Pancreas (tissue), 10 donors: ENCODE measurements around the gene PCYT1A. TPM values are rescaled to one million over a fixed set of nuclear protein-coding genes. Genes with fewer than 3 reads are reported as not detected.

Experiments used
- ATAC-seq, 4 donors: fragments of 200-7000 bp; cut with Tn5 transposase; one replicate each; pipeline versions ENCODE4 v1.8.0 to v1.9.1; 2020; ENCODE audit warnings: mild to moderate bottlenecking in 4 of 4, moderate library complexity in 4 of 4
- DNase-seq, 6 donors: peaks; one replicate each; pipeline ENCODE4 v3.0.0-alpha.2; 2020
- FAIRE-seq: peaks from 2 replicates; lab custom pipeline; 2012; peaks lifted over from hg19 to GRCh38; lab: Jason Lieb, UNC
- H3K27ac ChIP-seq, 4 donors: fragments of 200-600 bp; sonication (generic); 1 replicate in 3 of 4; 2 replicates in 1 of 4; pipeline versions ENCODE4 v1.5.0 to v1.8.0; 2020
- H3K27me3 ChIP-seq, 4 donors: fragments of 200-600 bp; one replicate each; pipeline ENCODE4 v1.8.0; 2021
- H3K36me3 ChIP-seq, 3 donors: fragments of 200-600 bp; sonication (generic) in 1 of 3; one replicate each; pipeline versions ENCODE4 v1.5.0 to v1.8.0; 2020 to 2021
- H3K4me1 ChIP-seq, 3 donors: fragments of 200-600 bp; one replicate each; pipeline ENCODE4 v1.8.0; 2021
- H3K4me3 ChIP-seq, 4 donors: fragments of 200-600 bp; sonication (generic) in 2 of 4; one replicate each; pipeline versions ENCODE4 v1.5.0 to v1.8.0; 2020 to 2021
- H3K9me3 ChIP-seq, 4 donors: fragments of 200-600 bp; one replicate each; pipeline ENCODE4 v1.8.0; 2021
- WGBS, 2 donors: extraction: QIAGEN DNeasy Blood & Tissue Kit; methylation state at CpG; one replicate each; pipeline ENCODE4 v1.1.7; 2013; 5-methylcytosine and 5-hydroxymethylcytosine counted together
- intact Hi-C, 3 donors: fragments of 100-400 bp; cut with DNase I; formaldehyde crosslinking; loops; one replicate each; pipeline versions ENCODE4 v1.11.1 to v1.14.2; 2022
- polyA plus RNA-seq, 2 donors: library from polyadenylated mRNA; stranded (reverse); fragments of 200-250 nt; gene quantifications; one replicate each; pipeline ENCODE4 v1.2.3, GENCODE V29; 2013
- total RNA-seq, 6 donors: library from RNA; stranded (reverse); fragmentation: NEBNext Ultra II Directional in 4 of 6; extraction: Animal tissue kit (Norgen Biotek cat#: 25700) in 4 of 6; gene quantifications; one replicate each; pipeline versions ENCODE4 v1.2.1 to v1.2.4, GENCODE V29; 2021 to 2023
- TF ChIP-seq, protein P1 (sequence below), 4 donors: fragments of 200-600 bp; sonication (generic) in 3 of 4; IDR thresholded peaks; one replicate each; pipeline versions ENCODE4 v1.5.0 to v1.8.0; 2021; ENCODE audit warnings: antibody characterized with exemption in 4 of 4
- donor health status: healthy with polysubstance abuse.
- donor health status: DM: no; HTN: no; CAD: no; lungs with moderate emphysema.
- donor health status: DM: no; HTN: no; CAD: no.
- donor health status: control.
- donor health status: control.
- donor health status: Bipolar disorder and iron deficiency.
- donor health status: DM: yes; HTN: yes; CAD: no.
- donor health status: DM: no; HTN: no; CAD: no.
- donor health status: DM: no; HTN: no; CAD: no.
- donor health status: DM: yes; HTN: yes; CAD: no.

Gene PCYT1A
- total and polyA plus RNA-seq, 8 donors: 14.1 to 26.0 (median 16.5) TPM

DNA sequence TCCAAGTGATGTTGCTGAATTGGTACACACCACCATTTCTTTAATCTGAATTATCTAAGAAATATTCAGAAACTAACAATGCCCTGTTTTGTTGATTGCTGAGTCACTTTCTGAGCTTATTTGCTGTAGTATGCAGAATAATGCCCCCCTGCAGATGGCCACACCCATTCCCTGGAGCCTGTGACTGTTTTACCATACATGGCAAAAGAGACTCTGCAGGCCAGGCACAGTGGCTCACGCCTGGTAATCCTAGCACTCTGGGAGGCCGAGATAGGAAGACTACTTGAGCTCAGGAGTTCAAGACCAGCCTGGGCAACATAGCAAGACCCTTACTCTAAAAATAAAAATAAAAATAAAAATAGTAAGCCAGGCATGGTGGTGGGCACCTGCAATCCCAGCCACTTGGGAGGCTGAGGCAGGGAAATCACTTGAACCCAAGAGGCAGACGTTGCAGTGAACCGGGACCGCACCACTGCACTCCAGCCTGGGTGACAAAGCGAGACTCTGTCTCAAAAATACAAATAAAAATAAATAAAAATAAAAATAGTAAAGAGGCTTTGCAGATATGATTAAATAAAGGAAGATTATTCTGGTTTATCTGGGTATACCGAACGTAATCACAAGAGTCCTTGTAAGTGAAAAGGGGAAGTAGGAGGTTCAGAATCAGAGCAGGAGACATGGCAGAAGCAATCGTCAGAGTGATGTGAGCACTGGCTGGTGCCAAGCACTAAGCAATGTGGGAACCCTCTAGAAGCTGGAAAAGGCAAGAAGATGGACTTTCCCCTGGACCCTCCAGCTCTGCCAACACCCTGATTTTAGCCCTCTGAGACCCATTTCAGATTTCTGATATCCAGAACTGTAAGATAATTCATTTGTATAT is 19.0 kb downstream of the PCYT1A start:
- H3K36me3 ChIP-seq: peaks cover 0 to 18% (median 0%) of the 10 kb centered on the region in 3 donors

DNA sequence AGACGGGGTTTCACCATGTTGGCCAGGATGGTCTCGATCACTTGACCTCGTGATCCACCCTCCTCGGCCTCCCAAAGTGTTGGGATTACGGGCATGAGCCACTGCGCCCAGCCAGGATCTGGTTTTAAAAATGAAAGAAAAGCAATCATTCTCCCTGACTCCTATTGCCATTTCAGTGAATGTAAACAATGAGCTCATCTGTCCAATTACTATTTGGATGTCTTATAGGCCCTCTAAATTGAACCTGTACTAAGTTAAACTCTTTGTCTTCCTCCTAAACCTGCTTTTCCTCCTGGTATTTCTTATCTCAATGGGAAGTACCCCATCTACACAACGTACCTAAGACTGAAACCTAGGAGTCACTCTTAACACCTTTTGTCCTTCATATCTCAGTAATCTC is 23.7 kb downstream of the PCYT1A start:
- no peaks in the 10 kb centered on the region for H3K4me1 ChIP-seq
- DNase-seq (no peak), FAIRE-seq (no peak), ATAC-seq (no peak)
- H3K27ac ChIP-seq: no peak overlapping the region
- peaks cover 0 to 12% (median 0%) of the 10 kb centered on the region in 3 donors for H3K36me3 ChIP-seq
- TF ChIP-seq, protein P1, sequence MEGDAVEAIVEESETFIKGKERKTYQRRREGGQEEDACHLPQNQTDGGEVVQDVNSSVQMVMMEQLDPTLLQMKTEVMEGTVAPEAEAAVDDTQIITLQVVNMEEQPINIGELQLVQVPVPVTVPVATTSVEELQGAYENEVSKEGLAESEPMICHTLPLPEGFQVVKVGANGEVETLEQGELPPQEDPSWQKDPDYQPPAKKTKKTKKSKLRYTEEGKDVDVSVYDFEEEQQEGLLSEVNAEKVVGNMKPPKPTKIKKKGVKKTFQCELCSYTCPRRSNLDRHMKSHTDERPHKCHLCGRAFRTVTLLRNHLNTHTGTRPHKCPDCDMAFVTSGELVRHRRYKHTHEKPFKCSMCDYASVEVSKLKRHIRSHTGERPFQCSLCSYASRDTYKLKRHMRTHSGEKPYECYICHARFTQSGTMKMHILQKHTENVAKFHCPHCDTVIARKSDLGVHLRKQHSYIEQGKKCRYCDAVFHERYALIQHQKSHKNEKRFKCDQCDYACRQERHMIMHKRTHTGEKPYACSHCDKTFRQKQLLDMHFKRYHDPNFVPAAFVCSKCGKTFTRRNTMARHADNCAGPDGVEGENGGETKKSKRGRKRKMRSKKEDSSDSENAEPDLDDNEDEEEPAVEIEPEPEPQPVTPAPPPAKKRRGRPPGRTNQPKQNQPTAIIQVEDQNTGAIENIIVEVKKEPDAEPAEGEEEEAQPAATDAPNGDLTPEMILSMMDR (IDR thresholded peaks at IDR 0.05): no peak
- H3K27me3 ChIP-seq: no peaks in the 10 kb centered on the region
- intact Hi-C loops: no loop called here
- H3K4me3 ChIP-seq: no peak overlapping the region
- H3K9me3 ChIP-seq: no peaks in the 10 kb centered on the region
- 93% methylated on average over 7 of the region's 7 CpGs for WGBS, 2 donors

More for the DNA sequence above, 19.0 kb downstream of the PCYT1A start:
- WGBS, 2 donors: 79 to 81% methylated on average over 9 of the region's 9 CpGs
- no peak for DNase-seq
- Histone ChIP-seq H3K27ac (no peak overlapping the region), H3K27me3 (no peaks in the 10 kb centered on the region), H3K9me3 (no peaks in the 10 kb centered on the region), H3K4me1 (no peaks in the 10 kb centered on the region), H3K4me3 (no peak overlapping the region)
- TF ChIP-seq, protein P1 (IDR thresholded peaks at IDR 0.05): no peak
- ATAC-seq: peak in 2 of 4 donors; percentile 30 to 42
- intact Hi-C loops: no loop called here
- FAIRE-seq: no peak

DNA sequence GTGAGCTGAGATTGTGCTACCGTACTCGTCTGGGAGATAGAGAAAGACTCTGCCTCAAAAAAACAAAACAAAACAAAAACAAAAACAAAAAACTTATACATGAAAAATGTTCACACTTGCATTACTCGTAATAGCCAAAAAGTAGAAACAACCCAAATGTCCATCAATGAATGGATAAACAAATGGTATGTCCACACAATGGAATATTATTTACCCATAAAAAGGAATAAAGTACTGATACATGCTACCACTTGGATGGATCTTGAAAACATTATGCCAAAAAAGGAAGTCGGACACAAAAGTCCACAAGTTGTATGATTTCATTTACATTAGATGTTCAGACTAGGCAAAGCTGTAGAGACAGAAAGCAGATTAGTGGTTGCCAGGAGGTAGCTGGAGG is 26.7 kb downstream of the PCYT1A start:
- DNase-seq (no peak), ATAC-seq (no peak), FAIRE-seq (no peak)
- TF ChIP-seq, protein P1 (IDR thresholded peaks at IDR 0.05): no peak
- WGBS, 2 donors: 97 to 100% methylated on average over 4 of the region's 4 CpGs
- Histone ChIP-seq H3K27ac (no peak overlapping the region), H3K4me1 (no peaks in the 10 kb centered on the region), H3K9me3 (no peaks in the 10 kb centered on the region), H3K4me3 (no peak overlapping the region), H3K27me3 (no peaks in the 10 kb centered on the region), H3K36me3 (no peaks in the 10 kb centered on the region)
- intact Hi-C loops: no loop called here

DNA sequence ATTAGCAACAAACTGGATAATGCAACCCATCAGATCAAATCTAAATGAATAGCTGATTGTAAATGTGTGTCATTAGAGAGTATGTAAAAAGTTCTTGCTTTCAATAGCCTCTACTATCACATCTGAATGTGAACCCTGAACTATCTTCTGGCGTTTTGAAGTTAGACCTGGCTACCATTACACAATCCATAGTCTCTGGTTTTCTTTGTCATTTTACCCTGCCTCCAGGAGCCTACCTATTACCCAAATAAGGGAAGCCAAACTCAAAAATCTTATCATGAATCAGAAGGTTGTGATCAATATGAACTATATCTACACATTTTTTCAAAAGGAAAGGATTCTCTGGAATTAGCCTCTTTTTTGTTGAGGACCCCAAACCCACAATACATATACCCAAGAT is 31.8 kb downstream of the PCYT1A start:
- ATAC-seq (no peak), FAIRE-seq (no peak), DNase-seq (no peak)
- Histone ChIP-seq H3K27ac (no peak overlapping the region), H3K4me1 (no peaks in the 10 kb centered on the region), H3K9me3 (no peaks in the 10 kb centered on the region), H3K36me3 (no peaks in the 10 kb centered on the region), H3K4me3 (no peak overlapping the region), H3K27me3 (no peaks in the 10 kb centered on the region)
- intact Hi-C loops: no loop called here
- TF ChIP-seq, protein P1 (IDR thresholded peaks at IDR 0.05): no peak
- 48 to 54% methylated on average over 1 of the region's 1 CpG for whole genome bisulfite sequencing, 2 donors
